HUES64 (cell line): ENCODE results near the gene ATN1.
A peak's percentile ranks its signal among the peaks of the same experiment; 100 is the strongest.

Experiments used
- H3K27ac ChIP-seq: 2 replicates; pipeline ENCODE4 v1.7.0; 2013; ENCODE audit warnings: low read depth, low read length, inconsistent platforms
- H3K27me3 ChIP-seq: 2 replicates; pipeline ENCODE4 v1.6.1; 2013; ENCODE audit warnings: mild to moderate bottlenecking, low read length; ENCODE audit not compliant: insufficient read depth
- H3K36me3 ChIP-seq: 2 replicates; pipeline ENCODE4 v1.6.1; 2013; ENCODE audit warnings: mild to moderate bottlenecking, low read length; ENCODE audit not compliant: insufficient read depth
- H3K4me1 ChIP-seq: 2 replicates; pipeline ENCODE4 v1.6.1; 2013; ENCODE audit warnings: mild to moderate bottlenecking, low read length, moderate library complexity; ENCODE audit not compliant: insufficient read depth
- H3K4me3 ChIP-seq: 2 replicates; pipeline ENCODE4 v1.5.1; 2013; ENCODE audit warnings: mild to moderate bottlenecking, low read length, moderate library complexity
- H3K9ac ChIP-seq: 2 replicates; pipeline ENCODE4 v1.6.1; 2013; ENCODE audit warnings: mild to moderate bottlenecking, low read depth, low read length
- H3K9me3 ChIP-seq: 2 replicates; pipeline ENCODE4 v1.6.1; 2013; ENCODE audit warnings: low read depth, low read length; ENCODE audit not compliant: insufficient read depth
- whole genome bisulfite sequencing: fragments of 150-250, 120-280 bp; methylation state at CpG from one replicate; pipeline ENCODE4 v1.1.7; 2013; ENCODE audit warnings: missing lambda C conversion rate; 5-methylcytosine and 5-hydroxymethylcytosine counted together

ATN1 gene

DNA sequence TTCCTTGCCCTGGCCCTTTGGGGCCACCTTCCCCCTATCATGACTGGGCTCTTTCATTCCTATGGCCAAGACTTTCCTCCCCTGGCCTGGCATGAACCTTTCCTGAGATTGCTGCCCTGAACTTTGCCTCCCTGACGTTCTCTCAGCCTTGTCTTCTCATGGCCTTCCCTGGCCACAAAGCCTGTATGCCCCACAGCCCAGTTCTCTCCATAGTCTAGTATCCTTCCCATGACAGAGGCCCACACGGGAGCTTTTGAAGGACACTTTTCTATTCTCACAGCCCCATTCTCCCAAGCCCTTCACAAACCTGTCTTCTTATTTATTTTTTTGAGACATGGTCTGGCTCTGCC, 11.4 kb downstream of the ATN1 start:
- peaks cover 53% of the 10 kb centered on the region for H3K36me3 ChIP-seq
- no peak overlapping the region for H3K4me3 ChIP-seq
- WGBS = 90% methylated on average over 2 of the region's 2 CpGs
- H3K27ac ChIP-seq = no peak overlapping the region
- no peaks in the 10 kb centered on the region for H3K27me3 ChIP-seq
- H3K9me3 ChIP-seq = no peaks in the 10 kb centered on the region
- H3K4me1 ChIP-seq = peaks cover 6% of the 10 kb centered on the region; the same call in 1 of the 2 replicates
- no peak overlapping the region for H3K9ac ChIP-seq

DNA sequence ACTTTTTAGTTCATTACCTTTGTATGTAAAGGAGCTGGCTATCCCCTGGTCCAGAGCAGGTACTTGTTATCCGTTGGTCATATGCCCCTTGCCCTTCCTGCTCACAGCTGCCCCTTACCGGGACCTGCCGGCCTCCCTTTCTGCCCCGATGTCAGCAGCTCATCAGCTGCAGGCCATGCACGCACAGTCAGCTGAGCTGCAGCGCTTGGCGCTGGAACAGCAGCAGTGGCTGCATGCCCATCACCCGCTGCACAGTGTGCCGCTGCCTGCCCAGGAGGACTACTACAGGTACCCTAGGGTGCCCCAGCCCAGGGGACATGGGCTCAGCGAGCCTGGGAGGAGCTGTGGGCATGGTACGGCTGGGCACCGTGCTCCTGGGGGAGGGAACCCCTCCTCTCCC, 13.5 kb downstream of the ATN1 start:
- Histone ChIP-seq H3K27me3 (no peaks in the 10 kb centered on the region), H3K27ac (no peak overlapping the region), H3K9ac (no peak overlapping the region), H3K4me3 (no peak overlapping the region), H3K4me1 (peaks cover 18% of the 10 kb centered on the region), H3K9me3 (no peaks in the 10 kb centered on the region), H3K36me3 (peaks cover 32% of the 10 kb centered on the region)
- WGBS = 97% methylated on average over 12 of the region's 12 CpGs

DNA sequence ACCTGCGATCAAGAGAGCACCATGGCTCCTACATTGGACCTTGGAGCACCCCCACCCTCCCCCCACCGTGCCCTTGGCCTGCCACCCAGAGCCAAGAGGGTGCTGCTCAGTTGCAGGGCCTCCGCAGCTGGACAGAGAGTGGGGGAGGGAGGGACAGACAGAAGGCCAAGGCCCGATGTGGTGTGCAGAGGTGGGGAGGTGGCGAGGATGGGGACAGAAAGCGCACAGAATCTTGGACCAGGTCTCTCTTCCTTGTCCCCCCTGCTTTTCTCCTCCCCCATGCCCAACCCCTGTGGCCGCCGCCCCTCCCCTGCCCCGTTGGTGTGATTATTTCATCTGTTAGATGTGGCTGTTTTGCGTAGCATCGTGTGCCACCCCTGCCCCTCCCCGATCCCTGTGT, 14.0 kb downstream of the ATN1 start:
- 94% methylated on average over 4 of the region's 12 CpGs for WGBS
- no peak overlapping the region for H3K4me3 ChIP-seq
- peaks cover 30% of the 10 kb centered on the region for H3K36me3 ChIP-seq
- no peak overlapping the region for H3K27ac ChIP-seq
- H3K4me1 ChIP-seq = peaks cover 18% of the 10 kb centered on the region
- H3K9me3 ChIP-seq = no peaks in the 10 kb centered on the region
- H3K27me3 ChIP-seq = no peaks in the 10 kb centered on the region
- H3K9ac ChIP-seq = no peak overlapping the region

DNA sequence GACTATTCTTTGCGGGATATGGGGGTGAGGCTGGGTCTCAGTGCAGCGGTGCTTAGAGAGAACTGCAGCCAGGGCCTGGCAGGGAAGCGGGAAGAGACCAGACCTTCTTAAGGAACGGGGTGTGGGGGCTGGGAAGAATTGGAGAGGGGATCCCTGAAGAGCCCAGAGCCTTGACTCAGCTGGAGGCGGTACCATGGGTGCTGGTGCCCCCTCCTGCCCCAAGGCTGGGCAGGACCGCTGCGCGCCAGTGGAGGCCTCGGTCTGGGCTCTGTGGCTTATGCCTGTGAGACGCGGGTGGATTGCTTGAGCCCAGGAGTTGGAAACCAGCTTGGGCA, 14.5 kb downstream of the ATN1 start:
- 94% methylated on average over 11 of the region's 11 CpGs for WGBS
- H3K4me3 ChIP-seq = no peak overlapping the region
- peaks cover 18% of the 10 kb centered on the region for H3K4me1 ChIP-seq
- H3K27ac ChIP-seq = peak overlapping the region; percentile 90; the same call in 1 of the 2 replicates
- no peaks in the 10 kb centered on the region for H3K27me3 ChIP-seq
- H3K9ac ChIP-seq = no peak overlapping the region
- H3K36me3 ChIP-seq = peaks cover 30% of the 10 kb centered on the region
- H3K9me3 ChIP-seq = no peaks in the 10 kb centered on the region

DNA sequence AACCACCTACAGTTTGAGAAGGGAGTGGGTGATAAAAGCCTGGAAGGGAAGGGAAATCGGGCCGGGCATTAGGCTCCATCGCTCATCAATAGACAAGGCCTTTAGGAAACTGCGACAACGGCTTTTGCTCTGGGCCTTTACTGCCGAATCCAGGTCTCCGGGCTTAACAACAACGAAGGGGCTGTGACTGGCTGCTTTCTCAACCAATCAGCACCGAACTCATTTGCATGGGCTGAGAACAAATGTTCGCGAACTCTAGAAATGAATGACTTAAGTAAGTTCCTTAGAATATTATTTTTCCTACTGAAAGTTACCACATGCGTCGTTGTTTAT, 15.6 kb downstream of the ATN1 start:
- H3K4me3 ChIP-seq = peak overlapping the region; percentile 81
- H3K36me3 ChIP-seq = peaks cover 30% of the 10 kb centered on the region
- H3K4me1 ChIP-seq = peaks cover 15% of the 10 kb centered on the region
- peak overlapping the region; percentile 90 for H3K27ac ChIP-seq
- no peaks in the 10 kb centered on the region for H3K27me3 ChIP-seq
- peak overlapping the region; percentile 82 for H3K9ac ChIP-seq
- no peaks in the 10 kb centered on the region for H3K9me3 ChIP-seq
- WGBS = 4% methylated on average over 11 of the region's 13 CpGs

DNA sequence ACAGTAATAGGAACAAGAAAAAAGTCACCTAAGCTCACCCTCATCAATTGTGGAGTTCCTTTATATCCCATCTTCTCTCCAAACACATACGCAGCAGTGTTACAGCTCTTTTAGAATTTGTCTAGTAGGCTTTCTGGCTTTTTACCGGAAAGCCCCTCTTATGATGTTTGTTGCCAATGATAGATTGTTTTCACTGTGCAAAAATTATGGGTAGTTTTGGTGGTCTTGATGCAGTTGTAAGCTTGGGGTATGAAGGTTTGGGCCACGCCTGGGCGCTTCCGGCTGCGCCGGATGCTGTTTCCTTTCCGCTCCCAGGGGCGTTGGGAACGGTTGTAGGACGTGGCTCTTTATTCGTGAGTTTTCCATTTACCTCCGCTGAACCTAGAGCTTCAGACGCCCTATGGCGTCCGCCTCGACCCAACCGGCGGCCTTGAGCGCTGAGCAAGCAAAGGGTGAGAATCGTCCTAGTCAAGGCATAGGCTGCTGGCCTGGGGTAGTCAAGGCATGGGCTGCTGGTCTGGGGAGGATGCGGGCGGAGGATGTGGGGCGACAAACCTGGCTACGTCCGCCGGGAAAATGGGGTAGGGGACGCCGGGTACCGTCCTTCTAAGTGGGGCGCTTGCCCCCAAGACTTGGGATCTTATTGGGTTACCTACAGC, 16.1 kb downstream of the ATN1 start, which contains the start of the genes C12orf57 and RNU7-1:
C12orf57 (plus strand) TSS at position 301 of the 659 bp plus-strand sequence; CDS start at position 401, 100 bp downstream.
RNU7-1 (plus strand) TSS at position 95 of the 659 bp plus-strand sequence.
- Histone ChIP-seq H3K27me3 (no peaks in the 10 kb centered on the region), H3K4me3 (peak within 1 kb of the TSS; percentile 81), H3K4me1 (peaks cover 12% of the 10 kb centered on the region; the same call in 1 of the 2 replicates), H3K9ac (peak within 1 kb of the TSS; percentile 82), H3K27ac (peak within 1 kb of the TSS; percentile 90), H3K36me3 (peaks cover 25% of the 10 kb centered on the region), H3K9me3 (no peaks in the 10 kb centered on the region)
- WGBS = under 1% methylated on average over 31 of the region's 31 CpGs

DNA sequence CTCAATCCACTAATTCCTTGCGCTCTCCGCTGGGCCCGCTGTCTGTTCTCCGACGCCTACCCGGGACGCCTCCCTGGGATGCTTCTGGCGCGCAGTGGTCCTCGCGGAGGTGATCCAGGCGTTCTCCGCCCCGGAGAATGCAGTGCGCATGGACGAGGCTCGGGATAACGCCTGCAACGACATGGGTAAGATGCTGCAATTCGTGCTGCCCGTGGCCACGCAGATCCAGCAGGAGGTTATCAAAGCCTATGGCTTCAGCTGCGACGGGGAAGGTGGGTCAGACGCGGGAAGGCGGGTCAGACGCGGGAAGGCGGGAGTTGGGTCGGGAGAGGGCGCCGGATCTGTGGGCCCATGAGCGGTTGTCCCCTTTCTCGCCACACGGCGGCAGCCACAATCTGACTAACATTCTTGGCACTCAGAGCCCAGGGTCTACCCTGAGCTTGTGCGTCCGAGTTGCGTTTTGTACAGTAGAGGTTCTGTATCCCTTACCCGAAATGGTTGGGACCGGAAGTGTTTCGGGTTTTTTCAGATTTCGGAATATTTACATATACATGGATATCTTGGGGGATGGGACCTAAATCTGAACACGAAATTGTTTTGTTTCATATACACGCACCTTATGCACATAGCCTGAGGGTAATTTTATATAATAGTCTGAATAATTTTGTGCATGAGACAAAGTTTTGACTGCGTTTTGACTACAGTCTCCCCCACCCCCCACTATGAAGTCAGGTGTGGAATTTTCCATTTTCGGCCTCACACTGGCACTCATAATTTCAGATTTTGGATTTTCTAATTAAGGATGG, 16.8 kb downstream of the ATN1 start:
- H3K4me1 ChIP-seq = peaks cover 12% of the 10 kb centered on the region; the same call in 1 of the 2 replicates

DNA sequence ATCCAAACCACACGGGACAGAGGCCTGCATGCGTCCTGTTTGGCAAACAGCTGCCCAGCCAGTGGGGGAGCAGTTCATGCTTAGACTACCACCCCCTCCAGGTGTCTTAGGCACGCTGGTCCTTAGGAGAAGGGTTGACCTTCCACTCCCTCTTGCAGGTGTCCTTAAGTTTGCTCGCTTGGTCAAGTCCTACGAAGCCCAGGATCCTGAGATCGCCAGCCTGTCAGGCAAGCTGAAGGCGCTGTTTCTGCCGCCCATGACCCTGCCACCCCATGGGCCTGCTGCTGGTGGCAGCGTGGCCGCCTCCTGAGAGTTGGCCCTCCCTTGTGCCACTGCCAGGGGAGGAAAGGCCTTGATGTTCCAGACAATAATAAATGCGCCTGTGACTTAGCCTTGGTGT, 17.9 kb downstream of the ATN1 start:
- Histone ChIP-seq H3K4me3 (peak overlapping the region; percentile 58), H3K4me1 (peaks cover 12% of the 10 kb centered on the region; the same call in 1 of the 2 replicates), H3K27ac (peak overlapping the region; percentile 66), H3K36me3 (peaks cover 10% of the 10 kb centered on the region), H3K27me3 (no peaks in the 10 kb centered on the region), H3K9me3 (no peaks in the 10 kb centered on the region), H3K9ac (no peak overlapping the region)
- 76% methylated on average over 11 of the region's 11 CpGs for WGBS

More for the DNA sequence above, 16.8 kb downstream of the ATN1 start:
- WGBS = 5% methylated on average over 47 of the region's 48 CpGs
- Histone ChIP-seq H3K9ac (peak overlapping the region; percentile 82), H3K27me3 (no peaks in the 10 kb centered on the region), H3K4me3 (peak overlapping the region; percentile 81), H3K27ac (peak overlapping the region; percentile 90), H3K36me3 (peaks cover 18% of the 10 kb centered on the region), H3K9me3 (no peaks in the 10 kb centered on the region)

DNA sequence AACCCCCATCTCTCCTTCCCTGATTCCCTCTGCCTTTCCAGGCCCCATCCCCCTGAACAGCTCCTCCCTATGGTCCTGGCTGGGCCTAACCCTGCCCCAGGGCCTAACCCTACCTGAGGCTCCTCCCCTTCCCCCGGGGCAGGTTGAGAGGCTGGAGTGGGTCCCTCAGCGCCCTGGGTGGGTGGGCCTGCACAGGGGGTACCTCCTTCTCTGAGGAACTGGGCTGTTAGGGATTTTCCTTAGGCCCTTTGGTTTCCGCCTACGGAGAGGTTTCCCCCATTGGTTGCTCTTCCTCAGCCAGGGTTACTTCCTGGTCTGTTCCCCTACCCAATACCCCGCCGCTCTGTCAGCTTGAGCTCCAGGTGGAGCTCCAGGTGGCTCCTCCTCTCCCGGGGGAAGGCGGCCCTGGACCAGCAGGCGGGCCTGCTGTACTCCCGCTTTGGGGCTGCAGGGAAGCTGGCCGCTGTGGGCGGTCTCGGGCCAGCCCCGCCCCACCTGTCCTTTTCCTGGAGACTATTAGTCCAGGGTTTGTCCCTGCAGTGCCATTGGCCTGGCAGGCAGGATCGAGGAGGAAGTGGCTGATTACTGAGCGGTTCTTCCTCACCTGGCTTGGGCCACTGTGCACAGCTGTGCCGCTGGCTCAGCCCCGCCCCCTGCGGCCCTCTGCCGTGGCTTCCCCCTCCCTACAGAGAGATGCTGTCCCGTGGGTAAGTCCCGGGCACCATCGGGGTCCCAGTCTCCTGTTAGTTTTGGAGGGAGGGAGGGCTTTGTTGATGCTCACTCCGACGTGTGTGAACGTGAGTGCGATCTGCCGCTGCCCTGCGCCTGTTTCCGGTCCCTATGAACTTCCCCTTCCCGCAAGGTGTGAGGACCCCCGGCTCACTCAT, 18.5 kb downstream of the ATN1 start:
- peak overlapping the region; percentile 50 for H3K9ac ChIP-seq
- no peaks in the 10 kb centered on the region for H3K9me3 ChIP-seq
- no peaks in the 10 kb centered on the region for H3K27me3 ChIP-seq
- peak overlapping the region; percentile 58 for H3K4me3 ChIP-seq
- peaks cover 4% of the 10 kb centered on the region for H3K36me3 ChIP-seq
- peak overlapping the region; percentile 66 for H3K27ac ChIP-seq
- peaks cover 12% of the 10 kb centered on the region; the same call in 1 of the 2 replicates for H3K4me1 ChIP-seq
- WGBS = 3% methylated on average over 32 of the region's 32 CpGs

DNA sequence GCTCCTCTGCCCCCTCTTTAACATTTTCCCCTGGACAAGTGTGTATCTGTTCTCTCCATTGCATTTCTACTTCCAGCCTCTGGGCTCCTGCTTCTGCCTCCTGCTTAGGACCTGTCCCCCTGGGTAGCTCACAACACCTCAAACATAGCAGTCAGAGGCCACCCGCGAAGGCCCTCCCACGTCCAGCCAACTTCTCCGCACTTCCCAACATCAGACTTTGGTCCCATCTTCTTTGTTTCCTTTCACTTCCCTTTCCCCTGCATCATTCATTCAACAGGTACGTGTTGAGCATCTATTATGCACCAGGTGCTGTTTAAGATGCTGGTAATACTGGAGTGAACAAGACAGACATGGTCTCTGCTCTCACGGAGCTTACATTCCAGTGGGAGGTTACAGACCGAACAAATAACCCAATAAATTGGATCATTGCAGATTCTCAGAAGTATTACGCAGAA, 19.2 kb downstream of the ATN1 start:
- peaks cover 12% of the 10 kb centered on the region; the same call in 1 of the 2 replicates for H3K4me1 ChIP-seq

More for the DNA sequence above, 19.2 kb downstream of the ATN1 start:
- WGBS = 63% methylated on average over 8 of the region's 8 CpGs
- no peaks in the 10 kb centered on the region for H3K36me3 ChIP-seq
- H3K9ac ChIP-seq = peak overlapping the region; percentile 50
- peak overlapping the region; percentile 58 for H3K4me3 ChIP-seq
- peak overlapping the region; percentile 66; the same call in 1 of the 2 replicates for H3K27ac ChIP-seq
- no peaks in the 10 kb centered on the region for H3K9me3 ChIP-seq
- H3K27me3 ChIP-seq = no peaks in the 10 kb centered on the region
